WTC11 (cell line): ENCODE measurements around the gene GTPBP1. TPM values are rescaled to one million over a fixed set of nuclear protein-coding genes. Genes with fewer than 3 reads are reported as not detected.

Experiments
- ATAC-seq: fragments of 200-7000 bp; cut with Tn5 transposase; 2 replicates; pipeline ENCODE4 v1.10.0; 2021; ENCODE audit warnings: mild to moderate bottlenecking, moderate library complexity
- CTCF ChIA-PET: fragments of 300-600 bp; sonication (Branson Sonifier 250); formaldehyde crosslinking; loops from one replicate; lab custom pipeline; 2021; ENCODE audit warnings: antibody characterized with exemption; lab: Charles Lee
- POLR2A ChIA-PET: fragments of 350-600 bp; sonication (Branson Sonifier 250); formaldehyde crosslinking; loops from one replicate; lab custom pipeline; 2021; ENCODE audit warnings: antibody characterized with exemption; lab: Charles Lee
- DNase-seq: peaks from one replicate; pipeline ENCODE4 v3.0.0; 2021; ENCODE audit warnings: low spot score
- H3K27ac Mint-ChIP-seq: 2 replicates; pipeline ENCODE4 v1.8.0; 2021; ENCODE audit warnings: mixed read lengths
- H3K27me3 Mint-ChIP-seq: 2 replicates; pipeline ENCODE4 v1.8.0; 2021; ENCODE audit warnings: low read depth, mild to moderate bottlenecking, moderate library complexity, mixed read lengths
- H3K36me3 Mint-ChIP-seq: 2 replicates; pipeline ENCODE4 v1.8.0; 2021; ENCODE audit warnings: mixed read lengths
- H3K4me1 Mint-ChIP-seq: 2 replicates; pipeline ENCODE4 v1.8.0; 2022; ENCODE audit warnings: mixed read lengths
- H3K4me3 Mint-ChIP-seq: 2 replicates; pipeline ENCODE4 v1.8.0; 2021; ENCODE audit warnings: mild to moderate bottlenecking, moderate library complexity, mixed read lengths
- H3K9me3 Mint-ChIP-seq: 2 replicates; pipeline ENCODE4 v1.8.0; 2021; ENCODE audit warnings: mixed read lengths
- ATF2 ChIP-seq: sonication (generic); formaldehyde crosslinking; IDR thresholded peaks from 2 replicates; pipeline ENCODE4 v1.8.1; 2022; ENCODE audit warnings: low read depth, missing genetic modification reagents, borderline replicate concordance
- CBFB ChIP-seq: sonication (generic); formaldehyde crosslinking; IDR thresholded peaks from 2 replicates; pipeline ENCODE4 v1.8.1; 2022; ENCODE audit warnings: mild to moderate bottlenecking, low read depth, missing genetic modification reagents
- E2F1 ChIP-seq: sonication (generic); formaldehyde crosslinking; IDR thresholded peaks from 2 replicates; pipeline ENCODE4 v1.8.0; 2022; ENCODE audit warnings: mild to moderate bottlenecking, missing genetic modification reagents
- E2F4 ChIP-seq: sonication (generic); formaldehyde crosslinking; IDR thresholded peaks from 2 replicates; pipeline ENCODE4 v1.8.1; 2022; ENCODE audit warnings: low read depth, mild to moderate bottlenecking, moderate library complexity, missing genetic modification reagents, borderline replicate concordance
- ELF4 ChIP-seq: sonication (generic); formaldehyde crosslinking; IDR thresholded peaks from 2 replicates; pipeline ENCODE4 v1.8.1; 2022; ENCODE audit warnings: low read depth, mild to moderate bottlenecking, moderate library complexity, missing genetic modification reagents
- ETV6 ChIP-seq: sonication (generic); formaldehyde crosslinking; IDR thresholded peaks from 2 replicates; pipeline ENCODE4 v1.8.1; 2022; ENCODE audit warnings: mild to moderate bottlenecking, missing genetic modification reagents
- FOXK1 ChIP-seq: sonication (generic); formaldehyde crosslinking; IDR thresholded peaks from 2 replicates; pipeline ENCODE4 v1.8.0; 2022; ENCODE audit warnings: mild to moderate bottlenecking, moderate library complexity, missing genetic modification reagents
- KAT7 ChIP-seq: sonication (generic); formaldehyde crosslinking; IDR thresholded peaks from 2 replicates; pipeline ENCODE4 v1.8.1; 2023; ENCODE audit warnings: missing genetic modification reagents, mild to moderate bottlenecking, borderline replicate concordance
- NFATC4 ChIP-seq: fragments of 250-450 bp; sonication (Bioruptor Pico); IDR thresholded peaks from 2 replicates; pipeline ENCODE4 v1.9.0; 2021; ENCODE audit warnings: mild to moderate bottlenecking
- NR3C1 ChIP-seq: sonication (generic); formaldehyde crosslinking; conservative IDR thresholded peaks from 2 replicates; pipeline ENCODE4 v1.8.1; 2023; ENCODE audit warnings: low read depth, mild to moderate bottlenecking, missing genetic modification reagents
- PRDM15 ChIP-seq: sonication (generic); formaldehyde crosslinking; IDR thresholded peaks from 2 replicates; pipeline ENCODE4 v1.8.0; 2022; ENCODE audit warnings: missing genetic modification reagents
- SMAD3 ChIP-seq: sonication (generic); formaldehyde crosslinking; IDR thresholded peaks from 2 replicates; pipeline ENCODE4 v1.8.0; 2022; ENCODE audit warnings: missing genetic modification reagents, mild to moderate bottlenecking, borderline replicate concordance
- TP53 ChIP-seq: sonication (generic); formaldehyde crosslinking; IDR thresholded peaks from 2 replicates; pipeline ENCODE4 v1.8.1; 2023; ENCODE audit warnings: mild to moderate bottlenecking, missing genetic modification reagents
- ZBTB43 ChIP-seq: sonication (generic); formaldehyde crosslinking; IDR thresholded peaks from 2 replicates; pipeline ENCODE4 v1.8.1; 2023; ENCODE audit warnings: mild to moderate bottlenecking, missing genetic modification reagents
- ZNF263 ChIP-seq: sonication (generic); formaldehyde crosslinking; IDR thresholded peaks from 2 replicates; pipeline ENCODE4 v1.8.1; 2022; ENCODE audit warnings: low read depth, mild to moderate bottlenecking, moderate library complexity, missing genetic modification reagents
- ZNF317 ChIP-seq: sonication (generic); formaldehyde crosslinking; IDR thresholded peaks from 2 replicates; pipeline ENCODE4 v1.8.1; 2023; ENCODE audit warnings: low read depth, mild to moderate bottlenecking, moderate library complexity, missing genetic modification reagents, borderline replicate concordance
- ZNF423 ChIP-seq: fragments of 250-450 bp; sonication (Bioruptor Pico); IDR thresholded peaks from 2 replicates; pipeline ENCODE4 v2.1.2; 2022; ENCODE audit warnings: mild to moderate bottlenecking, moderate library complexity
- total RNA-seq: library from RNA; stranded (reverse); gene quantifications from 3 replicates; pipeline ENCODE4 v1.2.3, GENCODE V29; 2021
- TF ChIP-seq, protein P1 (sequence below): fragments of 250-450 bp; sonication (Bioruptor Pico); IDR thresholded peaks from 2 replicates; pipeline ENCODE4 v2.1.2; 2022; ENCODE audit warnings: mild to moderate bottlenecking, moderate library complexity
- TF ChIP-seq, protein P2 (sequence below): sonication (generic); formaldehyde crosslinking; IDR thresholded peaks from 2 replicates; pipeline ENCODE4 v1.8.0; 2022; ENCODE audit warnings: mild to moderate bottlenecking, missing genetic modification reagents

GTPBP1 gene
- total RNA-seq, 1 experiment from 2014 or later: 108 TPM

DNA sequence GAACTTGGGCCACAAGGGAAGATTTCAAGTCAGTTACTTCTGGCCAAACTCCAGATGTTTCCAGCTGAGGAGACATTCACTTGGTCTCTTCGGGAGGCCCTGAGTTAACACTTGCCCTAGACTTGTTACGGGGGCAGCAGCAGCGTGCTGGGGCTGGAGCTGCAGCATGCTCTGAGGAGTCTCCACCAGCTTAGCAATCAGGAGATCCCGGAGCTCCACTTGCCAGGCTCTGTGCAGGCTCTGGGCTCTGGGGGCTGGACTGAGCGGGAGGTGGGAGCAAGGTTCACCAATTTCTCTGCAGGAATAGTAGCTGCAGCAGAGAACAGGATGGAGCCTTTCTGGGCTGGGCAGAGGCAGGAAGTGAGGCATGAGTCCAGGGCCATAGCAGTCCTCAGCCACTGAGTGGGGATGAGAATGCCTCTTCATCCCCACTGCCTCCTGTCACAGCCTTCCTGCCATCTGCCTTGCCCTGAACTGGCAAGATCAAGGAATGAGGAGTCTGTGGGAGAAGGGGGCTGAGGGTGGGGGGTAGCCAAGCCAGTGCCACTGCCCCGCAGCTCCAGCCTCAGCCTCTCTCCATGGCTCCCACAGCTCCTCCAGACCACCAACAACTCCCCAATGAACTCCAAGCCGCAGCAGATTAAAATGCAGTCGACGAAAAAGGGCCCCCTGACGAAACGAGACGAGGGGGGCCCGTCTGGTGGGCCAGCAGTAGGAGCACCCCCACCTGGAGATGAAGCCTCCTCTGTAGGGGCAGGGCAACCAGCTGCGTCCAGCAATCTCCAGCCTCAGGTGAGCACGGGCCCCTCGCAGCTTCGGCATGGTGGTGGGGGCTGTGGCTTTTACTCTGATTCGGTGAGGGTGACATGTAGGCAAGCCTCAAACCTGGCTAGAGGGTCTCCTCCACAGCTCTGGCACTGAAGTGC lies 23.4 kb downstream of the GTPBP1 start (continued):
- no peak for TF ChIP-seq NFATC4
- no peak for TF ChIP-seq ZNF263 (CRISPR knock-in tag)

DNA sequence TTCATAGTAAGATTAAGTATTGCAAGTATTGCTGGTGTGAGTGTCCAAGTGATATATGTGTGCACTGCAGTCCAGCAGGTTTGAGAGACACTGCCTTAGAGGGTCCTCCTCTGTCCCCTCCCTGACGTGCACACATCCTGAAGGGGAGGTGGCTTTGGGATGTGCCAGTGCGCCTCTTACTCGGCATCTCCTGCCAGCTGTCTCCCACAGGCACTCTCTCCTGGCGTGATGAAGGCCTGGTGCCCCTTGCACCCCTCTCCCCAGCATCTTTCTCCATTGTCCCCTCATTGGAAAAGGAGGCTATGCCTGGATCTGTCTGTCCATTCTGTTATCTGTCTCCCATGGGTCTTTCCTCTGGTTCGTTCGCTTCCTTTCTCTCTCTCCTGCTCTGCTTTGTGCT lies 24.2 kb downstream of the GTPBP1 start:
- no peaks in the 10 kb centered on the region for H3K9me3 Mint-ChIP-seq
- H3K4me3 Mint-ChIP-seq: no peak overlapping the region
- DNase-seq: no peak
- 0 out of 2 replicates have a peak, but pooled peaks cover 3% of the 10 kb centered on the region for H3K4me1 Mint-ChIP-seq
- H3K27ac Mint-ChIP-seq: no peak overlapping the region
- no peak for TF ChIP-seq TP53 (CRISPR knock-in tag)
- TF ChIP-seq, protein P1, sequence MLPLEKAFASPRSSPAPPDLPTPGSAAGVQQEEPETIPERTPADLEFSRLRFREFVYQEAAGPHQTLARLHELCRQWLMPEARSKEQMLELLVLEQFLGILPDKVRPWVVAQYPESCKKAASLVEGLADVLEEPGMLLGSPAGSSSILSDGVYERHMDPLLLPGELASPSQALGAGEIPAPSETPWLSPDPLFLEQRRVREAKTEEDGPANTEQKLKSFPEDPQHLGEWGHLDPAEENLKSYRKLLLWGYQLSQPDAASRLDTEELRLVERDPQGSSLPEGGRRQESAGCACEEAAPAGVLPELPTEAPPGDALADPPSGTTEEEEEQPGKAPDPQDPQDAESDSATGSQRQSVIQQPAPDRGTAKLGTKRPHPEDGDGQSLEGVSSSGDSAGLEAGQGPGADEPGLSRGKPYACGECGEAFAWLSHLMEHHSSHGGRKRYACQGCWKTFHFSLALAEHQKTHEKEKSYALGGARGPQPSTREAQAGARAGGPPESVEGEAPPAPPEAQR: no peak
- TF ChIP-seq, protein P2, sequence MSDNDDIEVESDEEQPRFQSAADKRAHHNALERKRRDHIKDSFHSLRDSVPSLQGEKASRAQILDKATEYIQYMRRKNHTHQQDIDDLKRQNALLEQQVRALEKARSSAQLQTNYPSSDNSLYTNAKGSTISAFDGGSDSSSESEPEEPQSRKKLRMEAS (CRISPR knock-in tag): no peak
- TF ChIP-seq ZNF317: no peak
- TF ChIP-seq ZNF423: no peak
- no peak for TF ChIP-seq ETV6
- no peak for TF ChIP-seq ELF4 (CRISPR knock-in tag)
- CTCF ChIA-PET: no interaction called here
- H3K36me3 Mint-ChIP-seq: peaks cover 64% of the 10 kb centered on the region
- no peak for ATAC-seq
- POLR2A ChIA-PET: no interaction called here
- no peaks in the 10 kb centered on the region for H3K27me3 Mint-ChIP-seq

GRCh38 chr22:38730411-38730871 lies 24.7 kb downstream of the GTPBP1 start:
- Mint-ChIP-seq H3K27me3 (no peaks in the 10 kb centered on the region), H3K27ac (no peak overlapping the region), H3K36me3 (peaks cover 59% of the 10 kb centered on the region), H3K4me3 (no peak overlapping the region), H3K4me1 (0 out of 2 replicates have a peak, but pooled peaks cover 3% of the 10 kb centered on the region), H3K9me3 (no peaks in the 10 kb centered on the region)
- DNase-seq: no peak
- no peak for ATAC-seq
- ChIA-PET CTCF (interaction anchor here (1.1 to 1.3 kb wide), 2 partner anchors 13 to 36 kb away, joined by 3 to 4 read pairs; no protein-coding TSS in a partner anchor), POLR2A (interaction anchor here (0.6 to 0.7 kb wide), 2 partner anchors 12 to 28 kb away, joined by 3 to 4 read pairs; no protein-coding TSS in a partner anchor)
- TF ChIP-seq CBFB (no peak), E2F4 (no peak), NR3C1 (no peak), SMAD3 (no peak), KAT7 (no peak), ZBTB43 (CRISPR knock-in tag) (no peak)

- H3K4me1 Mint-ChIP-seq: 0 out of 2 replicates have a peak, but pooled peaks cover 3% of the 10 kb centered on the region
- no peak overlapping the region for H3K27ac Mint-ChIP-seq
- CTCF ChIA-PET: interaction anchor here (1.1 to 3.5 kb wide), 4 partner anchors 14 to 53 kb away, joined by 3 to 20 read pairs (median 4); no protein-coding TSS in a partner anchor
- no peaks in the 10 kb centered on the region for H3K9me3 Mint-ChIP-seq
- DNase-seq: no peak
- H3K36me3 Mint-ChIP-seq: peaks cover 47% of the 10 kb centered on the region
- no peak overlapping the region for H3K4me3 Mint-ChIP-seq
- no peaks in the 10 kb centered on the region for H3K27me3 Mint-ChIP-seq
- TF ChIP-seq E2F1 (CRISPR knock-in tag): no peak
- no peak for TF ChIP-seq PRDM15 (CRISPR knock-in tag)
- TF ChIP-seq FOXK1 (CRISPR knock-in tag): no peak
- TF ChIP-seq ATF2 (CRISPR knock-in tag): no peak
- TF ChIP-seq, all 79 proteins: peak for 0
- ATAC-seq: no peak
- POLR2A ChIA-PET: interaction anchor here (0.5 to 0.9 kb wide), 2 partner anchors 12 to 25 kb away, joined by 3 to 5 read pairs; no protein-coding TSS in a partner anchor
Observed at GRCh38 chr22:38731703-38732161, 26.0 kb downstream of the GTPBP1 start.
